Astrocyte (in vitro differentiated cells and primary cell): ENCODE results near the gene MED12L.

Experiments
- CTCF ChIP-seq: IDR thresholded peaks from 2 replicates; pipeline ENCODE4 v1.5.1; 2011; ENCODE audit warnings: low read depth, mild to moderate bottlenecking, inconsistent platforms, low read length, moderate library complexity; ENCODE audit not compliant: insufficient read depth
- EZH2 ChIP-seq: IDR thresholded peaks from 2 replicates; pipeline ENCODE4 v1.6.1; 2012; ENCODE audit warnings: mild to moderate bottlenecking, low read length, inconsistent platforms; ENCODE audit not compliant: insufficient read depth

GRCh38 chr3:151301787-151302186, 216.3 kb downstream of the MED12L start:
- no peak for TF ChIP-seq CTCF
- TF ChIP-seq EZH2: no peak
